GM20000 (cell line): ENCODE results near the gene PTPRN2.

Experiments used
- DNase-seq: peaks from one replicate; pipeline ENCODE4 v3.0.0; 2012; ENCODE audit warnings: low spot score
- TF ChIP-seq, protein P1 (sequence below): IDR thresholded peaks from 2 replicates; pipeline ENCODE4 v1.5.1; 2012; ENCODE audit warnings: mild to moderate bottlenecking, control low read depth; ENCODE audit errors: extremely low read depth, missing control alignments

Gene PTPRN2

DNA sequence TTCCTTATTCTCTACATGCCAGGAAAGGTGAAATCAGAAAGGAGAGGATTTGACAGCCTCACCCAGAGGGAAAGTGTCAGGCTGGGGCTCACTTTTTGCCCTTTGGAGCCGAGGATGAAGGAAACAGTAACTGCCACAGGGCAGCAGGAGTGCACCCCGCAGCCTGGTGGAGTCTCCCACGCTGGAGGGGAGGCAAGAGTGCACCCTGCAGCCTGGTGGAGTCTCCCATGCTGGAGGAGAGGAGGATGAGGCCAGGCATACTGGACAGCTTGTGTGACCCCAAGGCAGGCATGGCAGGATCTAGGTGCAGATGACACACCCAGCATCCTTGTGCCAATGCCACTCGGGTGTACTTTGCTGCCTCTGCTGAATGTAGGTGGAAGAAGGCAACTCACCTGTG lies 766.8 kb downstream of the PTPRN2 start:
- DNase-seq: no peak
- TF ChIP-seq, protein P1, sequence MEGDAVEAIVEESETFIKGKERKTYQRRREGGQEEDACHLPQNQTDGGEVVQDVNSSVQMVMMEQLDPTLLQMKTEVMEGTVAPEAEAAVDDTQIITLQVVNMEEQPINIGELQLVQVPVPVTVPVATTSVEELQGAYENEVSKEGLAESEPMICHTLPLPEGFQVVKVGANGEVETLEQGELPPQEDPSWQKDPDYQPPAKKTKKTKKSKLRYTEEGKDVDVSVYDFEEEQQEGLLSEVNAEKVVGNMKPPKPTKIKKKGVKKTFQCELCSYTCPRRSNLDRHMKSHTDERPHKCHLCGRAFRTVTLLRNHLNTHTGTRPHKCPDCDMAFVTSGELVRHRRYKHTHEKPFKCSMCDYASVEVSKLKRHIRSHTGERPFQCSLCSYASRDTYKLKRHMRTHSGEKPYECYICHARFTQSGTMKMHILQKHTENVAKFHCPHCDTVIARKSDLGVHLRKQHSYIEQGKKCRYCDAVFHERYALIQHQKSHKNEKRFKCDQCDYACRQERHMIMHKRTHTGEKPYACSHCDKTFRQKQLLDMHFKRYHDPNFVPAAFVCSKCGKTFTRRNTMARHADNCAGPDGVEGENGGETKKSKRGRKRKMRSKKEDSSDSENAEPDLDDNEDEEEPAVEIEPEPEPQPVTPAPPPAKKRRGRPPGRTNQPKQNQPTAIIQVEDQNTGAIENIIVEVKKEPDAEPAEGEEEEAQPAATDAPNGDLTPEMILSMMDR: no peak

- TF ChIP-seq, protein P1: no peak
- no peak for DNase-seq
These were observed 768.2 kb downstream of the PTPRN2 start for GRCh38 chr7:157819455-157819807.

DNA sequence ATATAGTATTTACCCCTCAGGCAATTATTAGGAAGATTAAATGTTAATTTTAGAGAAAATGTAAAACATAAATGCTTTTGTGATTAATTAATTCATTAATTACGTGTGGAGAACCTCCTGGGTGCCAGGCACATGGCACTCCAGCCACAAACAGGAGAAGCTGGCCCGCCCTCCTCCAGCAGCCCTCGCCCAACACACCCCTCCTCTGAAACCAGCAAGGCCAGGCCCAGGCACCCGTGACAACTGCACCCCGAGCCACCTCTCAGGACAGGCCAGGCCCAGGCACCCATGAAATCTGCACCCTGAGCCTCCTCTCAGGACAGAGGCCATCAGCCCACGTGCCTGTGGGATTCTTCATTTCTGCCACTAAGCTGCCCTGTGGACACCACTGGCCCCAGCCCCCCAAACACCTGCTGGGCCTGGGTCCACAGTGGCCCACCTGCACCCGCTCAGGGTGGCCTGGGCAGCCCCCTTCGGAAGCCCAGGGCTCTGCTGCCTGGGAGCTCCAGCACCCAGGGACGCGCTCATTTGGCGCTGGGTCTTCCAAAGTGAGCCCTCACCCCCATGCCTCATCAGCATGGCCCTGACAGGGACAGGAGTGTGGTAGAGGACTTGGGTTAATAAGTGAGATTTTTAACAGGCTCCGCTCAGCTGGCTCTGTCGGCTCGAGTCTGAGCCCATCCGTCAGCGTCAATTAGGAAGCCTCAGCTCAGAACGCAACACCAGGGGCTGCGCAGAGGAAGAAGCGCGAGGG lies 768.7 kb downstream of the PTPRN2 start:
- TF ChIP-seq, protein P1: no peak
- DNase-seq: no peak

- no peak for DNase-seq
- TF ChIP-seq, protein P1: no peak
These were observed 769.5 kb downstream of the PTPRN2 start for GRCh38 chr7:157817944-157818700.

GRCh38 chr7:157817433-157817832 lies 770.2 kb downstream of the PTPRN2 start:
- TF ChIP-seq, protein P1: no peak

DNA sequence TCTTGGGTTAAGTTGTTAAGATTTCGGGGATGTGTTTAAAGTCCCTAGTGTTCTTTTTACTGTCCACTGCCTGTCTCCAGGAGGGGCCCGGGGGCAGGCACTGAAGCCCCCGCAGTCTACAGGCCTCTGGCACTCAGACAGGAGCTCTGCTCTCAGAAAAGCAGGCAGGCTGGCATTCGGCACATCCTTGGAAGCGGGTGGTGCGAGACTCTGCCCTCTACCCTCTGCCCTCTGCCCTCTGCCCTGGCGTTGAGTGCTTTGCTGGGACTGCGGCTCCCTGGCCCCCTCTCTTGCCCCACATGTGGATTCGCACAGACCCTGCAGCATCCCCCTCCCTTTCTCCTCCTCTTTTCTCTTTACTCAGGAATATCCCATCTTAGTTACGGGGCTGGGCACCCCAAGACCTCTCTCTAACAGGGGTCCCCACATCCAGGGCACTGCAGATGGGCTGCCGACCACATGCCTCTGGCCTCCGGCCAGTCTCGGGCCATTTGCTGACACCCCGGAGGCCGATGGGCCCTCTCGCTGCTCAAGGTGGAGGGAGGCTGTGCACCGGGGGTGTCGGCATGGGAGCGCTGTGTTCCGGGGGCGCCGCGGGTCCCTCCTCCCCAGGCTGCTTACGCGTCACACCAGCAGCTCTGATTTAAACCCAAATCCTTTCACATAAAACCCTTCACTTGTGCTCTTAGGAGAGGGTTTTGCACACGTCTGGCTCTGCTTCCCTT lies 770.9 kb downstream of the PTPRN2 start:
- DNase-seq: no peak
- TF ChIP-seq, protein P1: no peak

More at GRCh38 chr7:157817433-157817832, 770.2 kb downstream of the PTPRN2 start:
- DNase-seq: no peak

GRCh38 chr7:157816086-157816485 lies 771.5 kb downstream of the PTPRN2 start:
- TF ChIP-seq, protein P1: no peak
- DNase-seq: no peak
